Measurements from ENCODE around the gene MKRN2.

DNA sequence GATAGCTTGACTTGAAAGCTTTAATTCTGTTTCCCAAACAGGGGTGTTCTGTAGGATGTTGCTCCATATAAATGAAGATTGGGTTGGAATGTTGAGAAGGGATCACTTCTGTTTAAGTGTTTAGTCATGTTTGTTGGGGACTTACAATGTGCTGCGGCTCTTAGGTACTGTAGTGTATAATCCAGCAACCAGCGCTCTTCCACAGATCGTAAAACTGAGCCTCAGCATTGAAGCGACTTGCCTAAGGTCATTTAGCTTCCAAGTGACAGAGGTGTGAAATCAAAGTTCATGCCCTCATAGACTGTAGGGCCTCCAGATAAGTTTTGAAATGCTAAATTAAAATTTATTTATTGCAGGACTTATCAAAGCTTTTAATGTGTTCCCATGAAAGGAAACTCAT is 1.8 kb downstream of the MKRN2 start:
- TF ChIP-seq, protein P1, sequence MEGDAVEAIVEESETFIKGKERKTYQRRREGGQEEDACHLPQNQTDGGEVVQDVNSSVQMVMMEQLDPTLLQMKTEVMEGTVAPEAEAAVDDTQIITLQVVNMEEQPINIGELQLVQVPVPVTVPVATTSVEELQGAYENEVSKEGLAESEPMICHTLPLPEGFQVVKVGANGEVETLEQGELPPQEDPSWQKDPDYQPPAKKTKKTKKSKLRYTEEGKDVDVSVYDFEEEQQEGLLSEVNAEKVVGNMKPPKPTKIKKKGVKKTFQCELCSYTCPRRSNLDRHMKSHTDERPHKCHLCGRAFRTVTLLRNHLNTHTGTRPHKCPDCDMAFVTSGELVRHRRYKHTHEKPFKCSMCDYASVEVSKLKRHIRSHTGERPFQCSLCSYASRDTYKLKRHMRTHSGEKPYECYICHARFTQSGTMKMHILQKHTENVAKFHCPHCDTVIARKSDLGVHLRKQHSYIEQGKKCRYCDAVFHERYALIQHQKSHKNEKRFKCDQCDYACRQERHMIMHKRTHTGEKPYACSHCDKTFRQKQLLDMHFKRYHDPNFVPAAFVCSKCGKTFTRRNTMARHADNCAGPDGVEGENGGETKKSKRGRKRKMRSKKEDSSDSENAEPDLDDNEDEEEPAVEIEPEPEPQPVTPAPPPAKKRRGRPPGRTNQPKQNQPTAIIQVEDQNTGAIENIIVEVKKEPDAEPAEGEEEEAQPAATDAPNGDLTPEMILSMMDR (conservative IDR thresholded peaks at IDR 0.05) = no peak
- TF ChIP-seq ZFX (IDR thresholded peaks at IDR 0.05) = no peak
